Esophagus muscularis mucosa (tissue), 4 donors: ENCODE results near the gene PRR27.

Experiments used
- EP300 ChIP-seq: sonication (generic); formaldehyde crosslinking; IDR thresholded peaks from one replicate; pipeline ENCODE4 v1.6.1; 2017; ENCODE audit warnings: antibody characterized with exemption
- POLR2AphosphoS5 ChIP-seq, 2 donors: sonication (generic); formaldehyde crosslinking; IDR thresholded peaks; one replicate each; pipeline ENCODE4 v1.6.1; 2017; ENCODE audit warnings: antibody characterized with exemption in 2 of 2
- TF ChIP-seq, protein P1 (sequence below), 3 experiments: fragments of 200-600 bp in 2 of 3; fragments of 450-650 bp in 1 of 3; sonication (generic) in 2 of 3; IDR thresholded peaks; one replicate each; pipeline ENCODE4 v1.5.1; 2017 to 2019; ENCODE audit warnings: antibody characterized with exemption in 3 of 3, mild to moderate bottlenecking in 2 of 3, moderate library complexity in 1 of 3

- TF ChIP-seq, protein P1, sequence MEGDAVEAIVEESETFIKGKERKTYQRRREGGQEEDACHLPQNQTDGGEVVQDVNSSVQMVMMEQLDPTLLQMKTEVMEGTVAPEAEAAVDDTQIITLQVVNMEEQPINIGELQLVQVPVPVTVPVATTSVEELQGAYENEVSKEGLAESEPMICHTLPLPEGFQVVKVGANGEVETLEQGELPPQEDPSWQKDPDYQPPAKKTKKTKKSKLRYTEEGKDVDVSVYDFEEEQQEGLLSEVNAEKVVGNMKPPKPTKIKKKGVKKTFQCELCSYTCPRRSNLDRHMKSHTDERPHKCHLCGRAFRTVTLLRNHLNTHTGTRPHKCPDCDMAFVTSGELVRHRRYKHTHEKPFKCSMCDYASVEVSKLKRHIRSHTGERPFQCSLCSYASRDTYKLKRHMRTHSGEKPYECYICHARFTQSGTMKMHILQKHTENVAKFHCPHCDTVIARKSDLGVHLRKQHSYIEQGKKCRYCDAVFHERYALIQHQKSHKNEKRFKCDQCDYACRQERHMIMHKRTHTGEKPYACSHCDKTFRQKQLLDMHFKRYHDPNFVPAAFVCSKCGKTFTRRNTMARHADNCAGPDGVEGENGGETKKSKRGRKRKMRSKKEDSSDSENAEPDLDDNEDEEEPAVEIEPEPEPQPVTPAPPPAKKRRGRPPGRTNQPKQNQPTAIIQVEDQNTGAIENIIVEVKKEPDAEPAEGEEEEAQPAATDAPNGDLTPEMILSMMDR (IDR thresholded peaks at IDR 0.05), result no peak
- TF ChIP-seq POLR2AphosphoS5 (IDR thresholded peaks at IDR 0.05) (no peak), EP300 (no peak)
These were observed 49.6 kb downstream of the PRR27 start for GRCh38 chr4:70203601-70204000.
